ENCODE results near the gene TBCD. TPM values are rescaled to one million over a fixed set of nuclear protein-coding genes. Genes with fewer than 3 reads are reported as not detected.
A peak's percentile ranks its signal among the peaks of the same experiment; 100 is the strongest.

TBCD gene
- total RNA-seq, 1 donor from 2014 or later = 49.9 TPM

- TF ChIP-seq, protein P1, sequence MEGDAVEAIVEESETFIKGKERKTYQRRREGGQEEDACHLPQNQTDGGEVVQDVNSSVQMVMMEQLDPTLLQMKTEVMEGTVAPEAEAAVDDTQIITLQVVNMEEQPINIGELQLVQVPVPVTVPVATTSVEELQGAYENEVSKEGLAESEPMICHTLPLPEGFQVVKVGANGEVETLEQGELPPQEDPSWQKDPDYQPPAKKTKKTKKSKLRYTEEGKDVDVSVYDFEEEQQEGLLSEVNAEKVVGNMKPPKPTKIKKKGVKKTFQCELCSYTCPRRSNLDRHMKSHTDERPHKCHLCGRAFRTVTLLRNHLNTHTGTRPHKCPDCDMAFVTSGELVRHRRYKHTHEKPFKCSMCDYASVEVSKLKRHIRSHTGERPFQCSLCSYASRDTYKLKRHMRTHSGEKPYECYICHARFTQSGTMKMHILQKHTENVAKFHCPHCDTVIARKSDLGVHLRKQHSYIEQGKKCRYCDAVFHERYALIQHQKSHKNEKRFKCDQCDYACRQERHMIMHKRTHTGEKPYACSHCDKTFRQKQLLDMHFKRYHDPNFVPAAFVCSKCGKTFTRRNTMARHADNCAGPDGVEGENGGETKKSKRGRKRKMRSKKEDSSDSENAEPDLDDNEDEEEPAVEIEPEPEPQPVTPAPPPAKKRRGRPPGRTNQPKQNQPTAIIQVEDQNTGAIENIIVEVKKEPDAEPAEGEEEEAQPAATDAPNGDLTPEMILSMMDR (IDR thresholded peaks at IDR 0.05) = no peak
- Mint-ChIP-seq H3K27me3 (no peaks in the 10 kb centered on the region), H3K36me3 (ENCODE audit: low read depth) (peaks cover 2% of the 10 kb centered on the region), H3K4me1 (peaks cover 12% of the 10 kb centered on the region), H3K4me3 (no peak overlapping the region), H3K9me3 (no peaks in the 10 kb centered on the region), H3K27ac (no peak overlapping the region)
- DNase-seq (no peak), ATAC-seq (ENCODE audit: low read depth) (no peak)
- POLR2A ChIA-PET = no interaction called here
- CTCF ChIA-PET = no interaction called here
- intact Hi-C loops (cut with micrococcal nuclease) = no loop called here
Measured at GRCh38 chr17:82845163-82845807, 93.4 kb downstream of the TBCD start.

- Mint-ChIP-seq H3K27me3 (no peaks in the 10 kb centered on the region), H3K4me1 (peaks cover 15% of the 10 kb centered on the region), H3K36me3 (ENCODE audit: low read depth) (peaks cover 2% of the 10 kb centered on the region), H3K4me3 (no peak overlapping the region), H3K27ac (no peak overlapping the region), H3K9me3 (no peaks in the 10 kb centered on the region)
- ChIA-PET CTCF (no interaction called here), POLR2A (no interaction called here)
- no peak for ATAC-seq (ENCODE audit: low read depth)
- DNase-seq = no peak
- TF ChIP-seq, protein P1 (IDR thresholded peaks at IDR 0.05) = no peak
- intact Hi-C loops (cut with micrococcal nuclease) = no loop called here
Measured at GRCh38 chr17:82846061-82846691, 94.3 kb downstream of the TBCD start.

DNA sequence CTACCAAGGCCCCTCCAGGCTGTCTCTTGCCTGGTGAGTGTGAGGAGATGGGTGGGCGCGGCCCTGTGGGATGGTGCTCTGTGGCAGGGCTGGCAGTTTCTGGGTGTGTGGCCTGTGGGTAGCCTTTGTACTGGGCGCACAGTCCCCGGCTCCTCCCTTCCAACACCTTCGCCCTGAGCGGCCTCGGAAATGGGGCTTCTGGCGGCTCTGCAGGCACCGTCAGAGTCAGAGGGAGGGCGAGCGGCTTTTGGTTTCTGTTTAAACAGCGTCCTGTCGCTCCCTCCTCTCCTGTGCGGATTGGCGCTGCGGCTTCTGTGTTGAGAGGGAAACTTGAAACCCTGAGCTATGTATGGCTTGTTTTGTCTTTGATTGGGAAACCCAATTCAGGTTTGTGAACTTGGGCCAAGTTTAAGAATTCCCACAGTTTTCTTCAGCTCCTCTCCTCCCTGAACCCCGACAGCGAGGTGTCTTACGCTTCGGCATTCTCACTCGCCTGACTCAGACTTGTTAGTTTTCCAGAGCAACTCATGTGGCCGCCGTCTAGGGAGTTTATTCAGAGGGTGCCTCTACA, 96.2 kb downstream of the TBCD start:
- DNase-seq (no peak), ATAC-seq (ENCODE audit: low read depth) (no peak)
- no peak overlapping the region for H3K27ac Mint-ChIP-seq
- POLR2A ChIA-PET = interaction anchor here (1.2 kb wide), 1 partner anchor 14 kb away, joined by 11 read pairs; no protein-coding TSS in a partner anchor
- TF ChIP-seq, protein P1 (IDR thresholded peaks at IDR 0.05) = no peak
- H3K4me1 Mint-ChIP-seq = peaks cover 15% of the 10 kb centered on the region
- intact Hi-C loops (cut with micrococcal nuclease) = loop anchor here (2.0 kb wide), 1 partner anchor 23 kb away; no protein-coding TSS in a partner anchor
- H3K36me3 Mint-ChIP-seq (ENCODE audit: low read depth) = peaks cover 2% of the 10 kb centered on the region
- no peak overlapping the region for H3K4me3 Mint-ChIP-seq
- no peaks in the 10 kb centered on the region for H3K27me3 Mint-ChIP-seq
- CTCF ChIA-PET = no interaction called here
- no peaks in the 10 kb centered on the region for H3K9me3 Mint-ChIP-seq

DNA sequence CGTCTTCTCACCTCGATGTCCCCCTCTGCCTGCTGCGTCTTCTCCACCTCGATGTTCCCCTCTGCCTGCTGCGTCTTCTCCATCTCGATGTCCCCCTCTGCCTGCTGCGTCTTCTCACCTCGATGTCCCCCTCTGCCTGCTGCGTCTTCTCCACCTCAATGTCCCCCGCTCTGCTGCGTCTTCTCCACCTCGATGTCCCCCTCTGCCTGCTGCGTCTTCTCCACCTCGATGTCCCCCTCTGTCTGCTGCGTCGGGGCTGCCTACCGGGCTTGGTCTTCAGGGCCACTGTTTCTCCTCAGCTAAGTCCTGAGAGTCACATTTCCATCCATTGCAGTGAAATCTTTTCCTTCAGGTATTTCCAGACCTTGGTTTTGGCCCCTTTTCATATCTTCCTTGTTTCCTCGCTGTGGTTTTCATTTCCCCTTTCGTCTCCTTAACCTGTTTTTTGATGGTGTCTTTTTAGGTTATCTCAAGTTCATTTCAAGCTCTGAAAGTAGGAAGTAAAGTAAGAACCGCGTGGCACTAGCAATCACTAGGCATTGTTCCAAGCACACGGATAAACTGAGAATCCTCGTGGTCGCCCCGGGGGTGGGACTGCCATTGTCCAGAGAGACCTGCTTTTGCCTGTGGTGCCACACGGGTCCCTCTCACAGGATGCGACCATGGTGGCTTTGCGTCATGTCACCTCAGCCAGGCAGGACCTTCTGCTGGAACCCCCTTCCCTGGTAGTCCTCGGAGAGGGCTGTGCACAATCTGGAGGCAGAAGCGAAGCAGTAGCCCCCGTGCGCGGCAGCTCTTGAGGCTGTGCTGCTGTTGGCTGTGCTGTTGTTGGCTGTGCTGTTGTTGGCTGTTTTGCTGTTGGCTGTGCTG, 97.4 kb downstream of the TBCD start:
- intact Hi-C loops (cut with micrococcal nuclease) = loop anchor here (2.0 kb wide), 1 partner anchor 21 kb away; no protein-coding TSS in a partner anchor
- ChIA-PET CTCF (no interaction called here), POLR2A (interaction anchor here (0.7 kb wide), 1 partner anchor 1142 kb away, joined by 5 read pairs; no protein-coding TSS in a partner anchor)
- ATAC-seq (ENCODE audit: low read depth) (no peak), DNase-seq (no peak)
- H3K9me3 Mint-ChIP-seq = no peaks in the 10 kb centered on the region
- no peak overlapping the region for H3K4me3 Mint-ChIP-seq
- TF ChIP-seq, protein P1 (IDR thresholded peaks at IDR 0.05) = no peak
- no peaks in the 10 kb centered on the region for H3K27me3 Mint-ChIP-seq
- H3K36me3 Mint-ChIP-seq (ENCODE audit: low read depth) = peaks cover 6% of the 10 kb centered on the region
- H3K4me1 Mint-ChIP-seq = peaks cover 15% of the 10 kb centered on the region
- H3K27ac Mint-ChIP-seq = peak overlapping the region; percentile 27

All from activated B cell treated with CpG ODN at 0.5 μM for 24 hours (primary cell).